RWPE1 (cell line): ENCODE data around the gene ERVH48-1.

Experiments
- CTCF ChIA-PET: fragments of 350-600 bp; sonication (Branson Sonifier 250); formaldehyde crosslinking; extraction: SDS; loops from one replicate; lab custom pipeline; 2021; lab: Yijun Ruan, JAX
- POLR2A ChIA-PET: fragments of 400-600 bp; formaldehyde crosslinking; extraction: SDS; loops from one replicate; lab custom pipeline; 2020; ENCODE audit warnings: antibody characterized with exemption; ENCODE audit not compliant: low non-redundant PET; lab: Yijun Ruan, JAX
- DNase-seq: peaks from one replicate; pipeline ENCODE4 v3.0.0; 2012; ENCODE audit warnings: low spot score
- H3K27ac ChIP-seq: fragments of 450-650 bp; 2 replicates; pipeline ENCODE4 v1.5.1; 2017
- CTCF ChIP-seq: fragments of 450-650 bp; conservative IDR thresholded peaks from 2 replicates; pipeline ENCODE4 v1.5.1; 2017; ENCODE audit warnings: low read depth, mild to moderate bottlenecking

The ERVH48-1 gene

GRCh38 chr21:42868196-42868595, 57.2 kb downstream of the ERVH48-1 start:
- POLR2A ChIA-PET, result interaction anchor here (0.9 kb wide), 1 partner anchor 25 kb away, joined by 3 read pairs; the partner anchor contains the start of gene NDUFV3
- peak overlapping the region; percentile 10 for H3K27ac ChIP-seq
- DNase-seq, result no peak
- CTCF ChIA-PET, result interaction anchor here (0.8 kb wide), 1 partner anchor 66 kb away, joined by 3 read pairs; no protein-coding TSS in a partner anchor
- no peak for TF ChIP-seq CTCF
